Gastroesophageal sphincter (tissue), 4 donors: Measurements from ENCODE around the gene XPNPEP2. TPM values are rescaled to one million over a fixed set of nuclear protein-coding genes. Genes with fewer than 3 reads are reported as not detected.

ENCODE experiments used
- ATAC-seq: fragments of 150-250 bp; one replicate; pipeline ENCODE4 v1.9.1; 2016; ENCODE audit warnings: mild to moderate bottlenecking, moderate library complexity
- H3K27ac ChIP-seq, 4 donors: fragments of 200-600 bp; sonication (generic) in 3 of 4; 1 replicate in 3 of 4; 2 replicates in 1 of 4; pipeline ENCODE4 v1.5.1; 2016 to 2019
- H3K27me3 ChIP-seq: fragments of 200-600 bp; sonication (generic); one replicate; pipeline ENCODE4 v1.5.1; 2019
- H3K36me3 ChIP-seq, 2 donors: fragments of 200-600 bp; sonication (generic); one replicate each; pipeline ENCODE4 v1.5.1; 2019; ENCODE audit warnings: control low read depth in 1 of 2
- H3K4me1 ChIP-seq, 3 donors: fragments of 200-600 bp; sonication (generic); 1 replicate in 2 of 3; 2 replicates in 1 of 3; pipeline ENCODE4 v1.5.1; 2016 to 2019; ENCODE audit warnings: control low read depth in 2 of 3
- H3K4me3 ChIP-seq, 2 donors: fragments of 200-600 bp; sonication (generic); one replicate each; pipeline ENCODE4 v1.5.1; 2019; ENCODE audit warnings: mild to moderate bottlenecking in 1 of 2, moderate library complexity in 1 of 2
- H3K9me3 ChIP-seq, 3 donors: fragments of 200-600 bp; sonication (generic); one replicate each; pipeline ENCODE4 v1.5.1; 2017 to 2019; ENCODE audit warnings: control low read depth in 2 of 3
- EP300 ChIP-seq: sonication (generic); formaldehyde crosslinking; IDR thresholded peaks from one replicate; pipeline ENCODE4 v1.6.1; 2017; ENCODE audit warnings: antibody characterized with exemption, mild to moderate bottlenecking
- POLR2A ChIP-seq, 2 donors: fragments of 450-650 bp; IDR thresholded peaks; one replicate each; pipeline ENCODE4 v1.6.1; 2017; ENCODE audit warnings: antibody characterized with exemption in 2 of 2, mild to moderate bottlenecking in 2 of 2, moderate library complexity in 1 of 2
- POLR2AphosphoS5 ChIP-seq: sonication (generic); formaldehyde crosslinking; IDR thresholded peaks from one replicate; pipeline ENCODE4 v1.6.1; 2017; ENCODE audit warnings: antibody characterized with exemption
- WGBS, 2 donors: methylation state at CpG; one replicate each; pipeline ENCODE4 v1.1.5; 2018; ENCODE audit warnings: low coverage in 1 of 2; 5-methylcytosine and 5-hydroxymethylcytosine counted together
- total RNA-seq, 4 donors: library from RNA; depleted of rRNA; stranded (reverse); fragments of >200 nt; gene quantifications; one replicate each; pipeline ENCODE4 v1.1.0, GENCODE V29; 2016
- TF ChIP-seq, protein P1 (sequence below), 4 experiments: fragments of 200-600 bp in 2 of 4; fragments of 450-650 bp in 2 of 4; sonication (generic) in 1 of 4; IDR thresholded peaks; one replicate each; pipeline ENCODE4 v1.5.1; 2017 to 2019; ENCODE audit warnings: antibody characterized with exemption in 4 of 4, mild to moderate bottlenecking in 2 of 4, moderate library complexity in 2 of 4

Gene XPNPEP2
- total RNA-seq, 4 donors from 2014 or later, result 0.93 to 11.2 (median 6.5) TPM

DNA sequence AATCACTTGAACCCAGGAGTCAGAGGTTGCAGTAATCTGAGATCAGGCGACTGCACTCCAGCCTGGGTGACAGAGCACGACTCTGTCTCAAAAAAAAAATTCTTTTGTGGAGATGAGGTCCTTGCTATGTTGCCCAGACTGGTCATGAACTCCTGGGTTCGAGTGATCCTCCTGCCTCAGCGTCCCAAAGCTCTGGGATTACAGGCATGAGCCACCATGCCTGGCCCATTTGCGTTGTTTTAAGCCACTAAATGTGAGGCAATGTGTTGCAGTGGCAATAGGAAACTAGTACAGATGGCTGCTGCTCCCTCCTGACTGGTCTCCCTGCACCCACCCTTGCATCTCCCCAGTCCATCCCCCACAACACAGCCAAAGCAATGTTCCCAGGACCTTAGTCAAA, 44.0 kb upstream of the XPNPEP2 start:
- Histone ChIP-seq H3K27ac (no peak overlapping the region), H3K36me3 (no peaks in the 10 kb centered on the region), H3K27me3 (no peaks in the 10 kb centered on the region), H3K9me3 (no peaks in the 10 kb centered on the region), H3K4me1 (no peaks in the 10 kb centered on the region), H3K4me3 (no peak overlapping the region)
- no peak for ATAC-seq
- 70 to 90% methylated on average over 3 to 5 of the region's 5 CpGs for WGBS, 2 donors
- TF ChIP-seq, protein P1, sequence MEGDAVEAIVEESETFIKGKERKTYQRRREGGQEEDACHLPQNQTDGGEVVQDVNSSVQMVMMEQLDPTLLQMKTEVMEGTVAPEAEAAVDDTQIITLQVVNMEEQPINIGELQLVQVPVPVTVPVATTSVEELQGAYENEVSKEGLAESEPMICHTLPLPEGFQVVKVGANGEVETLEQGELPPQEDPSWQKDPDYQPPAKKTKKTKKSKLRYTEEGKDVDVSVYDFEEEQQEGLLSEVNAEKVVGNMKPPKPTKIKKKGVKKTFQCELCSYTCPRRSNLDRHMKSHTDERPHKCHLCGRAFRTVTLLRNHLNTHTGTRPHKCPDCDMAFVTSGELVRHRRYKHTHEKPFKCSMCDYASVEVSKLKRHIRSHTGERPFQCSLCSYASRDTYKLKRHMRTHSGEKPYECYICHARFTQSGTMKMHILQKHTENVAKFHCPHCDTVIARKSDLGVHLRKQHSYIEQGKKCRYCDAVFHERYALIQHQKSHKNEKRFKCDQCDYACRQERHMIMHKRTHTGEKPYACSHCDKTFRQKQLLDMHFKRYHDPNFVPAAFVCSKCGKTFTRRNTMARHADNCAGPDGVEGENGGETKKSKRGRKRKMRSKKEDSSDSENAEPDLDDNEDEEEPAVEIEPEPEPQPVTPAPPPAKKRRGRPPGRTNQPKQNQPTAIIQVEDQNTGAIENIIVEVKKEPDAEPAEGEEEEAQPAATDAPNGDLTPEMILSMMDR (IDR thresholded peaks at IDR 0.05), result no peak
- no peak for TF ChIP-seq POLR2A (IDR thresholded peaks at IDR 0.05)

DNA sequence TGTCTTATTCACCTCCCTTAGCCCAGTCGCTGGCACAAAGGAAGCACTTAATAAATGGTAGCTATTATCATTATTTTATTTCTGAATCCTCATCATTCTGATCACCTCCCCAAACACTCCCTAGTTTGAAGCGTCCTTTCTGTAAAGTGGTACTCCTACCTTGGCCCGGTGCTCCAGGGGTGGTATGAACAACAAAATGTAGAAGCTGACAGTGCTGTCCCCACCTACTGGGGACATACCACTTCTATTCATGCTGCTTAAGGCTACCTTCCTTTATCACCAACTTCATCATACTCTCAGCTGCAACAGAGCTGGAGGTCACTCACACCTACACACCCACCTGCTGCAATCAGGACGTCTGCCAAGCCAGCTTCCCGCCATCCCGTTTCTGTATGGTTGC, 43.2 kb upstream of the XPNPEP2 start:
- Histone ChIP-seq H3K4me3 (no peak overlapping the region), H3K4me1 (no peaks in the 10 kb centered on the region), H3K27me3 (no peaks in the 10 kb centered on the region), H3K36me3 (no peaks in the 10 kb centered on the region), H3K27ac (no peak overlapping the region), H3K9me3 (no peaks in the 10 kb centered on the region)
- ATAC-seq, result no peak
- TF ChIP-seq EP300, result no peak
- no peak for TF ChIP-seq POLR2AphosphoS5
- TF ChIP-seq POLR2A (IDR thresholded peaks at IDR 0.05), result no peak
- TF ChIP-seq, protein P1 (IDR thresholded peaks at IDR 0.05), result no peak
- 70 to 80% methylated on average over 4 to 6 of the region's 6 CpGs for WGBS, 2 donors

DNA sequence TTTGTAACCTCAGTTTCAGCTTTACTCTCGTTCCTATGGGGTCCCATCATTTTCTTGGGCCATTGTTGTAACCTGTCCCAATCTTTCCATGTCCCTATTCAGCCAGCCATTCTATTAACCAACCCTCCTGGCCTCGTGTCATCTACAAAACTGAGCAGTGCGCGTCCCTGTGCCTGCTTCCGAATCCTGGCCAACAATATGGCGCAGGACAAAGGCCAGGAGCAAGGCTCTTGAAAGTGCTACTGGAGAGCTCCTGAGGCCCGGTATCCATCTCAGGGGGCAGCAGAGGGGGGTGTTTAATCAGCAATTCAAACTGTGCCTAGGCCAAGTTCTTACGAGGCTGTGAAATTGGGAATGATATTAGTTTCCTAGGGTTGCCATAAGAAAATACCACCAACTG, 42.8 kb upstream of the XPNPEP2 start:
- no peak overlapping the region for H3K4me3 ChIP-seq
- no peak overlapping the region for H3K27ac ChIP-seq
- H3K4me1 ChIP-seq, result no peaks in the 10 kb centered on the region
- no peaks in the 10 kb centered on the region for H3K36me3 ChIP-seq
- ATAC-seq, result no peak
- no peaks in the 10 kb centered on the region for H3K9me3 ChIP-seq
- H3K27me3 ChIP-seq, result no peaks in the 10 kb centered on the region
- WGBS, 2 donors, result 75 to 100% methylated on average over 1 to 4 of the region's 8 CpGs
- no peak for TF ChIP-seq EP300
- TF ChIP-seq POLR2AphosphoS5, result no peak
- TF ChIP-seq, protein P1 (IDR thresholded peaks at IDR 0.05), result no peak
- TF ChIP-seq POLR2A (IDR thresholded peaks at IDR 0.05), result no peak

DNA sequence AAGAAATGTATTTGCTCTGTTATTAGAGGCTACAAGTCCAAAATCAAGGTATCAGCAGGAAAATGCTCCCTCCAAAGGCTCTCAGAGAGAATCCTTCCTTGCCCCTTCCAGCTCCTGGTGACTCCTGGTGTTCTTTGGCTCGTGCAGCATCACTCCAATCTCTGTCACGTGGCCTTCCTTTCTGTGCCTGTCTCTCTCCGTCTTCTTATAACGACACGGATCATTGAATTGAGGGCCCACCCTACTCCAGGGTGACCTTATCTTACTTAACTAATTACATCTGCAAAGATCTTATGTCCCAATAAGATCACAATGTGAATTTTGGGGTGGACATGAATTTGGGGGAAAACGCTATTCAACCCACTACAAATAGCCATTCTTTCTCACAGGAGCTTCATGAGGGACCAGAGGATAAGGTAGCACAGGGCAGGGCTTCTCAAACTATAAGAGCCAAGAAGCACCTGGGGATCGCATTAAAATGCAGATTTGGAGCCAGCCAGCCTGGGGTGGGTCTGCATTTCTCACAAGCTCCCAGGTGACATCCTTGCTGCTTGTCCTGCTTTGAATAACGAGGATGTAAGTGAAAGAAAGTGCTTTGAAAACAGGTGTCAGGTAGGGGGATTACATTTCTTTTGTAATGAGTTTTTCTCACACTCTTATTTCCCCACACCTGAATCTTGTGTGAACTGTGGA, 42.2 kb upstream of the XPNPEP2 start:
- TF ChIP-seq POLR2AphosphoS5, result no peak
- TF ChIP-seq, protein P1 (IDR thresholded peaks at IDR 0.05), result no peak
- TF ChIP-seq EP300, result no peak
- no peak for TF ChIP-seq POLR2A (IDR thresholded peaks at IDR 0.05)
- H3K9me3 ChIP-seq, result no peaks in the 10 kb centered on the region
- ATAC-seq, result no peak
- no peaks in the 10 kb centered on the region for H3K36me3 ChIP-seq
- WGBS, 2 donors, result 70 to 75% methylated on average over 4 to 6 of the region's 8 CpGs
- H3K4me1 ChIP-seq, result no peaks in the 10 kb centered on the region
- no peak overlapping the region for H3K4me3 ChIP-seq
- H3K27ac ChIP-seq, result no peak overlapping the region
- H3K27me3 ChIP-seq, result no peaks in the 10 kb centered on the region

DNA sequence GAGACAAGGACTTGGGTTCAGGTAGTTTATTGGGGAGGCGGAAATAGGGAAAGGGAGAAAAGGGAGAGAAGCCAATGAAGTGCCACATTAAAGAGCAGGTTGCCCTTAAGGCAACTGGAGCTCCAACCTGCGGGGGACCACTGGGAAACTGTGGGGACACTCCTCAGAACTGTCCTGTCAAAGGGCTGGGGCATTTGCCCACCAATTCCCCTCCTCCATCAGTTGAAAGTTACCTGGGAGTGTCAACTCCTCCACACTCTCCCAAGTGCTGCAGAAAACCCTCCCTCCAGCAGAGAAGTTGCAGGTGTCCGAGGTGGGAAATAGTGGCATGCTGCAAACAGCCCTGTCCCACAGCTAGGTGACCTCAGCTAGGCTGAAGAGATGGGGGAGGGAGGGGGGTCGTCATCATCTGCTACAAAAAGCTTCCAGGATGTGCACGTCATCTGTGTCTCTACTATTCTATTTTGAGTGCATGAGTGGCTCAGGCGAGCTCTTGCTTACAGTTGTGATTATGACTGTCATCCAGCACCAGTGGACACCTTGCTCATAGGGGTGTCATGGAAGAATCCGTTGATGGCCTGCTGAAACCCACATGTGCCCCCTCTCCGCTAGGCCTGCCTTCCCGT, 41.5 kb upstream of the XPNPEP2 start:
- WGBS, 2 donors, result no CpG with 5 or more reads among the region's 9 CpGs
- Histone ChIP-seq H3K27me3 (no peaks in the 10 kb centered on the region), H3K9me3 (no peaks in the 10 kb centered on the region), H3K4me1 (no peaks in the 10 kb centered on the region), H3K27ac (no peak overlapping the region), H3K4me3 (no peak overlapping the region), H3K36me3 (no peaks in the 10 kb centered on the region)
- TF ChIP-seq EP300 (no peak), POLR2A (IDR thresholded peaks at IDR 0.05) (no peak), POLR2AphosphoS5 (no peak)
- TF ChIP-seq, protein P1 (IDR thresholded peaks at IDR 0.05), result no peak
- ATAC-seq, result no peak
